Ishikawa (cell line): ENCODE results near the gene TBC1D24.

ENCODE experiments used
- CEBPB ChIP-seq: IDR thresholded peaks from 2 replicates; pipeline ENCODE4 v1.6.1; 2012
- MAX ChIP-seq: IDR thresholded peaks from 2 replicates; pipeline ENCODE4 v1.6.1; 2012
- REST ChIP-seq: IDR thresholded peaks from 2 replicates; pipeline ENCODE4 v1.6.1; 2012; ENCODE audit warnings: low read depth, mild to moderate bottlenecking

GRCh38 chr16:2480948-2481347 lies 6.0 kb downstream of the TBC1D24 start:
- TF ChIP-seq REST, result no peak
- TF ChIP-seq MAX, result no peak
- TF ChIP-seq CEBPB, result no peak
